ENCODE results near the gene SEMA3E.
"Not testable (repeated sequence)": the region's sequence is repeated elsewhere in the genome, so short reads cannot be mapped to it uniquely, and the experiment has no call there.

SEMA3E gene

GRCh38 chr7:83559887-83560286 is 89.1 kb downstream of the SEMA3E start:
- DNase-seq (ENCODE audit: low read depth in 2 of 2): no peak

GRCh38 chr7:83552556-83552955 is 96.4 kb downstream of the SEMA3E start:
- DNase-seq (ENCODE audit: low read depth in 2 of 2): not testable (repeated sequence)

GRCh38 chr7:83550100-83550499 is 98.8 kb downstream of the SEMA3E start:
- no peak for DNase-seq (ENCODE audit: low read depth in 2 of 2)

- no peak for DNase-seq (ENCODE audit: low read depth in 2 of 2)
These were observed 100.7 kb downstream of the SEMA3E start for GRCh38 chr7:83548250-83548649.

GRCh38 chr7:83547526-83547925 is 101.4 kb downstream of the SEMA3E start:
- no peak for DNase-seq (ENCODE audit: low read depth in 2 of 2)

- DNase-seq (ENCODE audit: low read depth in 2 of 2): no peak
These were observed 102.4 kb downstream of the SEMA3E start for GRCh38 chr7:83546586-83546985.

GRCh38 chr7:83541187-83541960 is 107.6 kb downstream of the SEMA3E start:
- DNase-seq (ENCODE audit: low read depth in 2 of 2): no peak

- DNase-seq (ENCODE audit: low read depth in 2 of 2): no peak
These were observed 114.5 kb downstream of the SEMA3E start for GRCh38 chr7:83534488-83534887.

- no peak for DNase-seq (ENCODE audit: low read depth in 2 of 2)
These were observed 116.7 kb downstream of the SEMA3E start for GRCh38 chr7:83532219-83532618.

GRCh38 chr7:83531766-83532165 is 117.2 kb downstream of the SEMA3E start:
- no peak for DNase-seq (ENCODE audit: low read depth in 2 of 2)

- DNase-seq (ENCODE audit: low read depth in 2 of 2): no peak
These were observed 120.0 kb downstream of the SEMA3E start for GRCh38 chr7:83528925-83529423.

GRCh38 chr7:83524277-83525075 is 124.5 kb downstream of the SEMA3E start:
- no peak for DNase-seq (ENCODE audit: low read depth in 2 of 2)

- no peak for DNase-seq (ENCODE audit: low read depth in 2 of 2)
These were observed 128.2 kb downstream of the SEMA3E start for GRCh38 chr7:83520726-83521125.

- no peak for DNase-seq (ENCODE audit: low read depth in 2 of 2)
These were observed 129.7 kb downstream of the SEMA3E start for GRCh38 chr7:83519240-83519639.

GRCh38 chr7:83517035-83517700 is 131.8 kb downstream of the SEMA3E start:
- no peak for DNase-seq (ENCODE audit: low read depth in 2 of 2)

- DNase-seq (ENCODE audit: low read depth in 2 of 2): no peak
These were observed 134.0 kb downstream of the SEMA3E start for GRCh38 chr7:83514977-83515376.

- no peak for DNase-seq (ENCODE audit: low read depth in 2 of 2)
These were observed 139.5 kb downstream of the SEMA3E start for GRCh38 chr7:83509255-83510021.

GRCh38 chr7:83504330-83504729 is 144.6 kb downstream of the SEMA3E start:
- DNase-seq (ENCODE audit: low read depth in 2 of 2): no peak

GRCh38 chr7:83502636-83503035 is 146.3 kb downstream of the SEMA3E start:
- no peak for DNase-seq (ENCODE audit: low read depth in 2 of 2)

- no peak for DNase-seq (ENCODE audit: low read depth in 2 of 2)
These were observed 154.3 kb downstream of the SEMA3E start for GRCh38 chr7:83494683-83495082.

- no peak for DNase-seq (ENCODE audit: low read depth in 2 of 2)
These were observed 156.1 kb downstream of the SEMA3E start for GRCh38 chr7:83492802-83493201.

- DNase-seq (ENCODE audit: low read depth in 2 of 2): no peak
These were observed 161.1 kb downstream of the SEMA3E start for GRCh38 chr7:83487801-83488200.
